Neutrophil (primary cell): ENCODE data around the gene CNPY1.

ENCODE experiments used
- H3K27ac ChIP-seq: fragments of 200-600 bp; sonication (generic); 2 replicates; pipeline ENCODE4 v1.5.1; 2016; ENCODE audit warnings: mild to moderate bottlenecking, moderate library complexity
- H3K27me3 ChIP-seq: fragments of 200-600 bp; sonication (generic); 2 replicates; pipeline ENCODE4 v1.6.0; 2016; ENCODE audit warnings: mild to moderate bottlenecking
- H3K36me3 ChIP-seq: fragments of 200-600 bp; sonication (generic); 2 replicates; pipeline ENCODE4 v1.5.1; 2017
- H3K4me1 ChIP-seq, 2 experiments: fragments of 200-600 bp in 1 of 2; sonication (generic) in 1 of 2; 1 replicate in 1 of 2; 2 replicates in 1 of 2; pipeline versions ENCODE4 v1.5.1 to v1.6.1; 2013 to 2016; ENCODE audit warnings: low read depth in 1 of 2, low read length in 1 of 2, mild to moderate bottlenecking in 1 of 2, moderate library complexity in 1 of 2; ENCODE audit not compliant: control insufficient read depth in 1 of 2, insufficient read depth in 1 of 2
- H3K4me3 ChIP-seq, 2 experiments: fragments of 200-600 bp in 1 of 2; sonication (generic) in 1 of 2; 1 replicate in 1 of 2; 2 replicates in 1 of 2; pipeline ENCODE4 v1.5.1; 2013 to 2016; ENCODE audit warnings: low read depth in 1 of 2, low read length in 1 of 2, mild to moderate bottlenecking in 1 of 2, moderate library complexity in 1 of 2
- H3K9me3 ChIP-seq: fragments of 200-600 bp; sonication (generic); 2 replicates; pipeline ENCODE4 v1.5.1; 2016
- TF ChIP-seq, protein P1 (sequence below): fragments of 200-600 bp; sonication (generic); IDR thresholded peaks from 2 replicates; pipeline ENCODE4 v1.5.1; 2016; ENCODE audit warnings: antibody characterized with exemption

The CNPY1 gene

DNA sequence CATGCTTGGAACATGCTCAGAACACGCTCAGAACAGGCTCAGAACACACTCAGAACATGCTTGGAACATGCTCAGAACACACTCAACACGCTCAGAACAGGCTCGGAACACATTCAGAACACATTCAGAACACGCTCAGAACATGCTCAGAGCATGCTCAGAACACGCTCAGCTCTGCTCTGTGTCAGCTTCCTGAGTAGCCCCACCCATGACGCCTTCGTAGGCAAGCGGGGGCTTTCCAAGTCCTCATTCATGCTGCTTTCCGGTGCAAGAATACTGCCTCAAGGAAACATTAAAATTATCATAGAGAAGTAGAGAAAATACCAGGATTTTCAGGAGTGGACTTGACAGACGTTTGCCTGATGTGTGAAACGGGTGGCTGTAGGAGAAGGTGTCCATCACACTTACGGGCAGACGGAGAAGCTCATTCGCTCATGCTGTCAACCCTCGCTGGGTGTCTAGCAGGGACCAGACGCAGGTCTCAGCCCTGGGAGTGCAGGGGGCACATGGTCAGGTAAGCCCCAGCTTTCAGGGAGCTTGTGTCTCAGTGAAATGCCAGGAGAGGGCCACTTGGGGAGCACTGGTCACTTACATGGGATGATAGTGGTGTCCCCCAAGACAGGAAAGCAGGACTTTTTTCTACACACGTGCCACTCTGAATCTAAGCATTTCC is 63.7 kb downstream of the CNPY1 start:
- no peak overlapping the region for H3K4me3 ChIP-seq
- no peak overlapping the region for H3K27ac ChIP-seq
- TF ChIP-seq, protein P1, sequence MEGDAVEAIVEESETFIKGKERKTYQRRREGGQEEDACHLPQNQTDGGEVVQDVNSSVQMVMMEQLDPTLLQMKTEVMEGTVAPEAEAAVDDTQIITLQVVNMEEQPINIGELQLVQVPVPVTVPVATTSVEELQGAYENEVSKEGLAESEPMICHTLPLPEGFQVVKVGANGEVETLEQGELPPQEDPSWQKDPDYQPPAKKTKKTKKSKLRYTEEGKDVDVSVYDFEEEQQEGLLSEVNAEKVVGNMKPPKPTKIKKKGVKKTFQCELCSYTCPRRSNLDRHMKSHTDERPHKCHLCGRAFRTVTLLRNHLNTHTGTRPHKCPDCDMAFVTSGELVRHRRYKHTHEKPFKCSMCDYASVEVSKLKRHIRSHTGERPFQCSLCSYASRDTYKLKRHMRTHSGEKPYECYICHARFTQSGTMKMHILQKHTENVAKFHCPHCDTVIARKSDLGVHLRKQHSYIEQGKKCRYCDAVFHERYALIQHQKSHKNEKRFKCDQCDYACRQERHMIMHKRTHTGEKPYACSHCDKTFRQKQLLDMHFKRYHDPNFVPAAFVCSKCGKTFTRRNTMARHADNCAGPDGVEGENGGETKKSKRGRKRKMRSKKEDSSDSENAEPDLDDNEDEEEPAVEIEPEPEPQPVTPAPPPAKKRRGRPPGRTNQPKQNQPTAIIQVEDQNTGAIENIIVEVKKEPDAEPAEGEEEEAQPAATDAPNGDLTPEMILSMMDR = no peak
- H3K9me3 ChIP-seq = no peaks in the 10 kb centered on the region
- H3K4me1 ChIP-seq = no peaks in the 10 kb centered on the region
- H3K27me3 ChIP-seq = peaks cover 97% of the 10 kb centered on the region
- no peaks in the 10 kb centered on the region for H3K36me3 ChIP-seq

DNA sequence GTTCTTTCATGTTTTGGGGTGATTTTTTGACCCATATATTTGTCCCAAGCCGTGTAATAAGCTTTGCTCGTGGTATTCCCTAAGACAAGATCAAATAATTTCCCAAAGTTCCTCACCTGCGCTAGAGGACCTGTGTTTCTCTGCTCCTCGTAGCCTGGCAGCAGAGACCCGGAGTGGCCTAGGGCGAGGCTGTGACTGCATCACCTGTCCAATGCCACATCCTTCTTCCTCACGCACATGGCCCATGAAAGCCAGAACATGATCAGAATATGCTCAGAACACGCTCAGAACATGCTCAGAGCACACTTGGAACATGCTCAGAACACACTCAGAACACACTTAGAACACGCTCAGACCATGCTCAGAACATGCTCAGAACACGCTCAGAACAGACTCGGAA is 64.6 kb downstream of the CNPY1 start:
- no peaks in the 10 kb centered on the region for H3K9me3 ChIP-seq
- TF ChIP-seq, protein P1 = no peak
- no peaks in the 10 kb centered on the region for H3K4me1 ChIP-seq
- H3K4me3 ChIP-seq = no peak overlapping the region
- no peak overlapping the region for H3K27ac ChIP-seq
- H3K27me3 ChIP-seq = peaks cover 97% of the 10 kb centered on the region
- H3K36me3 ChIP-seq = no peaks in the 10 kb centered on the region

DNA sequence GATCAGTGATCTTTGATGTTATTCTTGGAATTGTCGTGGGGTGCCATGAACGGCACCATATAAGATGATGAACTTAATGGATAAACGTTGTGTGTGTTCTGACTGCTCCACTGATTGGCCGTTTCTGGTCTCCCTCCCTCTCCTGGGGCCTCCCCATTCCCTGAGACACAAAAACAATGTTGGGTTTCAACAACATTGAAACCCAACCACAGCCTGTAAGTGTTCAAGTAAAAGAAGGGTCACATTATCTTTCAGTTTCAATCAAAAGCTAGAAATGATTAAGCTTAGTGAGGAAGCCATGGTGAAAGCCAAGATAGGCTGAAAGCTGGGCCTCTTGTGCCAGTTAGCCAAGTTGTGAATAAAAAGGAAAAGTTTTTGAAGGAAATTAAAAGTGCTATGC is 68.9 kb downstream of the CNPY1 start:
- Histone ChIP-seq H3K27me3 (peaks cover 100% of the 10 kb centered on the region), H3K9me3 (no peaks in the 10 kb centered on the region), H3K27ac (no peak overlapping the region), H3K36me3 (no peaks in the 10 kb centered on the region), H3K4me3 (no peak overlapping the region), H3K4me1 (no peaks in the 10 kb centered on the region)
- TF ChIP-seq, protein P1 = no peak

DNA sequence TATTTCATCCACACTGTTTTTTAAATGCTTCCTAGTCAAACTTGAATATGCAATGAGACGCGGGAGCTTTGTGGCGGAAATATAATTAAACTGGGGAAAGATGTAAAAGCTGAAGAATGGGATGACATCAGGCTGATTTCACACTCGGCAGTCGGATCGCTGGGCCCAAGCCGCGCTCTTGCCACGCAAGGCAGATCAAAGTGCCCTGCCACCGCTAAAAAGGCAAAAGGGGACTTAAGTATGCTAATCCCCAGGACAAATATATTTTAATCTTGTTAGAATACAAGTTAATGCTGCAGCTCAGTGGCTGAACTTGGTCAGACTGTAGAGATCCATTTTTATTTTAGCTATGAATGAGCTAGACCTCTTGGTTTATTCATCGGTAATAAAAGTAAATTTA is 74.6 kb downstream of the CNPY1 start:
- peaks cover 100% of the 10 kb centered on the region for H3K27me3 ChIP-seq
- no peaks in the 10 kb centered on the region for H3K36me3 ChIP-seq
- peaks cover 3 to 8% of the 10 kb centered on the region in 2 experiments for H3K4me1 ChIP-seq
- no peak overlapping the region for H3K4me3 ChIP-seq
- H3K27ac ChIP-seq = no peak overlapping the region
- no peaks in the 10 kb centered on the region for H3K9me3 ChIP-seq
- TF ChIP-seq, protein P1 = no peak

DNA sequence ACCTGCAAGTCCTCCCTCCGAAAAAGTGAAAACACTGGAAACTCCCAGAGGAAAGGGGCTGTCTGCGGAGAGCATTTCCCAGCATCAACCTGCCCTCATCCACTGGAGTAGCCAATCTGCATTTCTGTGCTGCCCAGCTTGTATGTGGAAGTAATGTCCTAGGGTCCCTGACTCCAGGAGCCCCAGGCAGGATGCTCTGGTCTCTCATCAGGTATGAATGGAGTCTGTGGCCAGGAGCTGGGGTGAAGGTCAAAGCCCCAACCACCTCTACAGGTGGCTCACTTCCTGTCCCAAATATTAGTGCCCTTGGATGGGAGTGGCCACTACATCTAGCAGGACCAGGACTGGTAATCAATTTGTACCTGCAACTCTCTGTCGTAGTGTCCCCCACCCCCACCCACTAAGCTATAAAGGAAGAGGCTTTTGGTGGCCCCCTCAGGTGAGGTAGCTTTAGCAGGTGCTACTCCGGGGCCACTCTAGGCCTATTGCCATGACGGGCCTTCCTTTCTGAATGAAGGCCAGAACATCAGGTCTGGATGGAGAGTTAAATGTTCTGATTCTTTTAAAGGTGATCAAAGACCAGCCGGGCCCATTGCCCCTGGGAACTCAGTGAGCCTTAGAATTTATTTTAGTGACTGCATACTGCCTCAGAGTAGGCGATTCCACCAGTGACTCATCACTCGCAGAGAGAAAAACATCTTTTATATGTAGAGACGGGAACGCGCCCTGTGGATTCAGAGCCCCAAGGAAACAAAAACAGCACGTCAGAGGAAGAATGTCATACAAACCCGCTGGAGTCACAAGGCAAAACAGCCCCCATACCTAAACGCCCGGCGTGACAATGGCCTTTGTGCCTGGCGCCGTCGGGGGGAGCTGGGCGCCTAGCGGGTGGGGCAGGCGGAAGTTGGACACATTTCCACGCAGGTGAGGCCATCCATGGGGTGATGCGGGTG is 75.4 kb downstream of the CNPY1 start:
- Histone ChIP-seq H3K4me3 (no peak overlapping the region), H3K36me3 (no peaks in the 10 kb centered on the region), H3K27ac (no peak overlapping the region), H3K27me3 (peaks cover 100% of the 10 kb centered on the region), H3K4me1 (peaks cover 3 to 8% of the 10 kb centered on the region in 2 experiments), H3K9me3 (no peaks in the 10 kb centered on the region)
- TF ChIP-seq, protein P1 = no peak
